Head of caudate nucleus (tissue), 42 donors: ENCODE measurements around the gene JAGN1.
A peak's percentile ranks its signal among the peaks of the same experiment; 100 is the strongest.
"Not testable (repeated sequence)": the region's sequence is repeated elsewhere in the genome, so short reads cannot be mapped to it uniquely, and the experiment has no call there.

ENCODE experiments used
- DNase-seq, 42 donors: peaks; one replicate each; pipeline versions ENCODE4 v3.0.0 to v3.0.0-alpha.2; 2020 to 2021; ENCODE audit warnings: mixed read lengths in 7 of 42
- intact Hi-C: fragments of 100-400 bp; cut with DNase I; formaldehyde crosslinking; loops from one replicate; pipeline ENCODE4 v1.15.0; 2022

The JAGN1 gene

GRCh38 chr3:9891072-9891622 is 737 bp downstream of the JAGN1 start:
- no peak for DNase-seq
- intact Hi-C loops: loop anchor here (5.0 to 10.0 kb wide), 2 partner anchors 41 to 46 kb away; partner anchors contain the start of genes CRELD1 and RPUSD3

- intact Hi-C loops: loop anchor here (5.0 to 10.0 kb wide), 2 partner anchors 39 to 49 kb away; partner anchors contain the start of genes CRELD1 and RPUSD3
- DNase-seq: no peak
These were observed 3.3 kb downstream of the JAGN1 start for GRCh38 chr3:9893739-9894138.

- DNase-seq: not testable (repeated sequence)
- intact Hi-C loops: loop anchor here (10.0 kb wide), 1 partner anchor 51 kb away; the partner anchor contains the start of gene RPUSD3
These were observed 5.3 kb downstream of the JAGN1 start for GRCh38 chr3:9895715-9896114.

GRCh38 chr3:9896755-9897407 is 6.5 kb downstream of the JAGN1 start:
- not testable (repeated sequence) for DNase-seq
- intact Hi-C loops: loop anchor here (10.0 kb wide), 1 partner anchor 52 kb away; the partner anchor contains the start of gene RPUSD3

GRCh38 chr3:9897408-9898372 is 7.3 kb downstream of the JAGN1 start:
- DNase-seq: no peak
- intact Hi-C loops: loop anchor here (10.0 kb wide), 1 partner anchor 53 kb away; the partner anchor contains the start of gene RPUSD3

GRCh38 chr3:9898467-9899241 is 8.2 kb downstream of the JAGN1 start:
- no peak for DNase-seq
- intact Hi-C loops: loop anchor here (10.0 kb wide), 1 partner anchor 54 kb away; the partner anchor contains the start of gene RPUSD3

- intact Hi-C loops: loop anchor here (10.0 kb wide), 1 partner anchor 55 kb away; the partner anchor contains the start of gene RPUSD3
- DNase-seq: no peak
These were observed 8.9 kb downstream of the JAGN1 start for GRCh38 chr3:9899289-9899791.

GRCh38 chr3:9900965-9901415 is 10.6 kb downstream of the JAGN1 start:
- DNase-seq, intact Hi-C loops: not testable (repeated sequence)

GRCh38 chr3:9901967-9902366 is 11.6 kb downstream of the JAGN1 start:
- DNase-seq: no peak
- intact Hi-C loops: no loop called here

- intact Hi-C loops: no loop called here
- DNase-seq: peak in 30 of 42 donors; percentile 13 to 83 (median 44)
These were observed 12.2 kb downstream of the JAGN1 start, which contains the start of gene IL17RE for GRCh38 chr3:9902372-9903237. Gene IL17RE, plus strand, starts transcription at chr3:9902848. Its CDS starts 85 bp downstream, at chr3:9902933.

- DNase-seq: peak in 20 of 42 donors; percentile 11 to 68 (median 39)
- intact Hi-C loops: no loop called here
These were observed 12.8 kb downstream of the JAGN1 start for GRCh38 chr3:9903238-9903624.

- DNase-seq: no peak
- intact Hi-C loops: no loop called here
These were observed 13.5 kb downstream of the JAGN1 start for GRCh38 chr3:9903904-9904303.

- no peak for DNase-seq
- intact Hi-C loops: no loop called here
These were observed 16.1 kb downstream of the JAGN1 start for GRCh38 chr3:9906480-9906879.

GRCh38 chr3:9908286-9908685 is 17.9 kb downstream of the JAGN1 start:
- intact Hi-C loops: no loop called here
- no peak for DNase-seq

- intact Hi-C loops: no loop called here
- no peak for DNase-seq
These were observed 19.0 kb downstream of the JAGN1 start for GRCh38 chr3:9909221-9910013.

GRCh38 chr3:9911863-9912262 is 21.5 kb downstream of the JAGN1 start:
- no peak for DNase-seq
- intact Hi-C loops: no loop called here
